HFFc6 (cell line): ENCODE measurements around the gene ELMOD3. TPM values are rescaled to one million over a fixed set of nuclear protein-coding genes. Genes with fewer than 3 reads are reported as not detected.
"Not testable (repeated sequence)": the region's sequence is repeated elsewhere in the genome, so short reads cannot be mapped to it uniquely, and the experiment has no call there.

Experiments
- DNase-seq: peaks from one replicate; pipeline ENCODE4 v3.0.0-alpha.2; 2018
- H3K27ac Mint-ChIP-seq: 2 replicates; pipeline ENCODE4 v1.8.0; 2020; ENCODE audit warnings: mild to moderate bottlenecking, mixed read lengths
- H3K27me3 Mint-ChIP-seq: 2 replicates; pipeline ENCODE4 v1.8.0; 2021; ENCODE audit warnings: mild to moderate bottlenecking, moderate library complexity, mixed read lengths; ENCODE audit not compliant: insufficient read depth
- H3K36me3 Mint-ChIP-seq: 2 replicates; pipeline ENCODE4 v1.8.0; 2021; ENCODE audit warnings: low read depth, mixed read lengths
- H3K4me1 Mint-ChIP-seq: 2 replicates; pipeline ENCODE4 v1.8.0; 2020; ENCODE audit warnings: low read depth, mixed read lengths
- H3K4me3 Mint-ChIP-seq: 2 replicates; pipeline ENCODE4 v1.8.0; 2020; ENCODE audit warnings: mild to moderate bottlenecking, moderate library complexity, mixed read lengths
- H3K9me3 Mint-ChIP-seq: 2 replicates; pipeline ENCODE4 v1.8.0; 2020; ENCODE audit warnings: mild to moderate bottlenecking, mixed read lengths
- total RNA-seq, 6 experiments: library from RNA; stranded (reverse); fragmentation: NEBNext Ultra II Directional; extraction: Animal tissue kit (Norgen Biotek cat#: 25700); gene quantifications; 2 replicates in 1 of 6; 3 replicates in 5 of 6; pipeline ENCODE4 v1.2.3, GENCODE V29; 2021
- TF ChIP-seq, protein P1 (sequence below): fragments of 200-600 bp; sonication (generic); IDR thresholded peaks from 2 replicates; pipeline ENCODE4 v1.5.0; 2021; ENCODE audit warnings: antibody characterized with exemption, mild to moderate bottlenecking

ELMOD3 gene
- total RNA-seq, 6 experiments from 2014 or later: 7.0 to 10.9 (median 9.3) TPM

DNA sequence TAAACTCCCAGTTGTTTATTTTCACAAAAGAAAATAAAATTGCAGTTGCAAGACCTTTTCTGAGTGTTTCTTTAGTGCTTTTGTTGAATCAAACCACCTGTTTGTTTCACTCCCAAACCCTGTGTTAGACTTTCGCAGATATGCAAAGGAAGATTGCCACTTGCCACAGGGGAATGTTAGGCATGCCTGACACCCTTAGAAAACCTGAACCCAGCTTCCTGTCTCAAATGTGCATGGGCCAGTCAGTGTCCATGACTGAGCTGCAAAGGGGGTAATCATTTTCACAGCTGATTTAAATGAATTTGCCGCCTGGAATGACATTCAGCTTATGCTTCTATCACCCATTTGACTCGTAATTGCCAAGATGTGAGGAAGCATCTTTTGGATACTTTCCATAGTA is 44.2 kb upstream of the ELMOD3 start:
- Mint-ChIP-seq H3K4me1 (peaks cover 27% of the 10 kb centered on the region), H3K36me3 (peaks cover 10% of the 10 kb centered on the region), H3K4me3 (no peak overlapping the region), H3K27me3 (peaks cover 8% of the 10 kb centered on the region), H3K27ac (0 out of 2 replicates have a peak overlapping the region, but pooled peaks have one; percentile 13), H3K9me3 (no peaks in the 10 kb centered on the region)
- no peak for DNase-seq
- TF ChIP-seq, protein P1, sequence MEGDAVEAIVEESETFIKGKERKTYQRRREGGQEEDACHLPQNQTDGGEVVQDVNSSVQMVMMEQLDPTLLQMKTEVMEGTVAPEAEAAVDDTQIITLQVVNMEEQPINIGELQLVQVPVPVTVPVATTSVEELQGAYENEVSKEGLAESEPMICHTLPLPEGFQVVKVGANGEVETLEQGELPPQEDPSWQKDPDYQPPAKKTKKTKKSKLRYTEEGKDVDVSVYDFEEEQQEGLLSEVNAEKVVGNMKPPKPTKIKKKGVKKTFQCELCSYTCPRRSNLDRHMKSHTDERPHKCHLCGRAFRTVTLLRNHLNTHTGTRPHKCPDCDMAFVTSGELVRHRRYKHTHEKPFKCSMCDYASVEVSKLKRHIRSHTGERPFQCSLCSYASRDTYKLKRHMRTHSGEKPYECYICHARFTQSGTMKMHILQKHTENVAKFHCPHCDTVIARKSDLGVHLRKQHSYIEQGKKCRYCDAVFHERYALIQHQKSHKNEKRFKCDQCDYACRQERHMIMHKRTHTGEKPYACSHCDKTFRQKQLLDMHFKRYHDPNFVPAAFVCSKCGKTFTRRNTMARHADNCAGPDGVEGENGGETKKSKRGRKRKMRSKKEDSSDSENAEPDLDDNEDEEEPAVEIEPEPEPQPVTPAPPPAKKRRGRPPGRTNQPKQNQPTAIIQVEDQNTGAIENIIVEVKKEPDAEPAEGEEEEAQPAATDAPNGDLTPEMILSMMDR: no peak

DNA sequence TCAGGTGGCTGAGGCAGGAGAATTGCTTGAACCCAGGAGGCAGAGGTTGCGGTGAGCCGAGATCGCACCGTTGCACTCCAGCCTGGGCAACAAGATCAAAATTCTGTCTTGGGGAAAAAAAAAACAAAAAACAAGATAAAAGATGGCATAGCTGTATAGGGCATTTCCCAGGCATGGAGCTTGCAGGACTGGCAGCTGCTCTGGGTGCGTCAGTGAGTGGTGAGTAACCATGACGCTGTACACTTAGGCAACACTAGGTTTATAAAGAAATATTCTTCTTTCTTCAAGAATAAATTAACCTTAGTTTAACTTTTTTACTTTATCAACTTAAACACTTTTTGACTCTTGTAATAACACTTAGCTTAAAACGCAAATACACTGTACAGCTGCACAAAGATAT is 42.2 kb upstream of the ELMOD3 start:
- Mint-ChIP-seq H3K9me3 (no peaks in the 10 kb centered on the region), H3K27me3 (peaks cover 8% of the 10 kb centered on the region), H3K4me3 (no peak overlapping the region; the same call in 1 of the 2 replicates), H3K36me3 (peaks cover 20% of the 10 kb centered on the region), H3K27ac (peak overlapping the region; percentile 64; the same call in 1 of the 2 replicates), H3K4me1 (peaks cover 31% of the 10 kb centered on the region)
- TF ChIP-seq, protein P1: no peak
- DNase-seq: peak; percentile 57

GRCh38 chr2:85314884-85315242 is 39.7 kb upstream of the ELMOD3 start:
- TF ChIP-seq, protein P1: no peak
- H3K27ac Mint-ChIP-seq: no peak overlapping the region
- no peak overlapping the region for H3K4me3 Mint-ChIP-seq
- peaks cover 41% of the 10 kb centered on the region for H3K4me1 Mint-ChIP-seq
- peaks cover 6% of the 10 kb centered on the region for H3K27me3 Mint-ChIP-seq
- no peak for DNase-seq
- H3K9me3 Mint-ChIP-seq: no peaks in the 10 kb centered on the region
- peaks cover 27% of the 10 kb centered on the region for H3K36me3 Mint-ChIP-seq

- not testable (repeated sequence) for DNase-seq, H3K27ac Mint-ChIP-seq, H3K4me3 Mint-ChIP-seq, H3K9me3 Mint-ChIP-seq, H3K27me3 Mint-ChIP-seq
- H3K36me3 Mint-ChIP-seq: peaks cover 37% of the 10 kb centered on the region
- H3K4me1 Mint-ChIP-seq: peaks cover 45% of the 10 kb centered on the region
These were observed 38.6 kb upstream of the ELMOD3 start for GRCh38 chr2:85315921-85316320.

DNA sequence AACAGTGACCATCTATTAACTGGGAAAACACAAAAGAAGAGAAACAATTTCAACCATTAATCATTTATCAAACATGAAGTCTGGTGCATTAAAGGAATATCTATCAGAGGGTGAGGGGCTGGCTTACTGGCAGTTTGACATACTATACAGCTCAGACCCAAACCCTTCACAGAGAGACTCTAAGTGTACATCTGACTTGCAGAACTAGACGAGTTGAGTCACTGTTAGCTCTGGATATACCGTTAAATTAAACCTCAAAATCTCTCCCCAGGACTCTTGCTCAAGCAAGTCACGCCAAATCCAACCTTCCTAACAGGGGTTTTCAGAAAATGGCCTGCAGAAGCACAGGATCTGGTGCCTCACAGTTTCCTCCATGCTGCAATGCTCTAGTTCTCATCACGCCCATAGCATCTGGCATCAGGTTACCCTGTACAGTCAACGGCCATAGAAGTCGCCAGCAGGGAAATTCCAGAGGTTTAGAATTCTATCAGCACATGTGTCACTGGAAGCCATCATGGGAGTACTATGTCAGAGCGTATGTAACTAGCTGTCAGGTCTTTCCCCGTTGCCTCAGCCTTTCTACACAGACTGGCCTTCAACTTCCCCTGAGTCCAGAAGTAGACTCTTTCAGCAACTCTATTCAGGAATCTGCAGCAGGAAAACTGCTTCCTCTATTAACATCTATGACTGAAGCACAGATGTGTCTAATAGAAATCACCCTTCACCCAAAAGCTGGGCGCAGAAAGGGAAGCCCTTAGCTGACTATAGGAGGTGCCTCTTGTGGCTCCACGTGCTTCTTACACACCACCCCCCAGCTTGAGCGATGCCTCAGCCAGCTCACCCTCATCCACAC is 36.1 kb upstream of the ELMOD3 start:
- Mint-ChIP-seq H3K36me3 (peaks cover 55% of the 10 kb centered on the region), H3K4me3 (peak overlapping the region; percentile 52; the same call in 1 of the 2 replicates), H3K9me3 (no peaks in the 10 kb centered on the region), H3K27ac (peak overlapping the region; percentile 72), H3K27me3 (peaks cover 6% of the 10 kb centered on the region), H3K4me1 (peaks cover 63% of the 10 kb centered on the region)
- TF ChIP-seq, protein P1: no peak
- peak; percentile 88 for DNase-seq

- no peaks in the 10 kb centered on the region for H3K9me3 Mint-ChIP-seq
- peaks cover 58% of the 10 kb centered on the region for H3K4me1 Mint-ChIP-seq
- no peak for DNase-seq
- no peaks in the 10 kb centered on the region; the same call in 1 of the 2 replicates for H3K27me3 Mint-ChIP-seq
- no peak overlapping the region for H3K4me3 Mint-ChIP-seq
- peaks cover 55% of the 10 kb centered on the region for H3K36me3 Mint-ChIP-seq
- no peak overlapping the region for H3K27ac Mint-ChIP-seq
- TF ChIP-seq, protein P1: no peak
These were observed 34.8 kb upstream of the ELMOD3 start for GRCh38 chr2:85319796-85320195.
